Dermis blood vessel endothelial cell (primary cell): Measurements from ENCODE around the gene CDCA3. TPM values are rescaled to one million over a fixed set of nuclear protein-coding genes. Genes with fewer than 3 reads are reported as not detected.

Experiments used
- DNase-seq: peaks from one replicate; pipeline ENCODE4 v3.0.0; 2010
- total RNA-seq: library from RNA; depleted of rRNA; stranded (reverse); fragments of >200 nt; gene quantifications from 2 replicates; pipeline ENCODE4 v1.2.3, GENCODE V29; 2014

CDCA3 gene
- total RNA-seq, 1 donor from 2014 or later = 5.6 TPM

GRCh38 chr12:6831450-6831995, 19.6 kb downstream of the CDCA3 start:
- no peak for DNase-seq

GRCh38 chr12:6830999-6831398, 20.1 kb downstream of the CDCA3 start:
- DNase-seq = no peak

GRCh38 chr12:6830286-6830890, 20.7 kb downstream of the CDCA3 start:
- no peak for DNase-seq

GRCh38 chr12:6829536-6830220, 21.4 kb downstream of the CDCA3 start:
- DNase-seq = no peak

GRCh38 chr12:6828781-6829535, 22.1 kb downstream of the CDCA3 start:
- DNase-seq = peak; percentile 62

- DNase-seq = peak; percentile 41
Measured at GRCh38 chr12:6827982-6828780, 22.9 kb downstream of the CDCA3 start, which contains the start of gene P3H3. P3H3 (plus strand) TSS chr12:6828407; CDS start chr12:6828441, 34 bp downstream.

GRCh38 chr12:6827437-6827911, 23.6 kb downstream of the CDCA3 start:
- DNase-seq = peak; percentile 72

- DNase-seq = no peak
Measured at GRCh38 chr12:6826734-6827436, 24.2 kb downstream of the CDCA3 start.

- no peak for DNase-seq
Measured at GRCh38 chr12:6826125-6826733, 24.9 kb downstream of the CDCA3 start.

GRCh38 chr12:6825398-6826124, 25.5 kb downstream of the CDCA3 start:
- DNase-seq = peak; percentile 91

- peak; percentile 36 for DNase-seq
Measured at GRCh38 chr12:6824901-6825381, 26.1 kb downstream of the CDCA3 start.

GRCh38 chr12:6824085-6824775, 26.9 kb downstream of the CDCA3 start:
- DNase-seq = no peak

GRCh38 chr12:6823182-6824084, 27.7 kb downstream of the CDCA3 start:
- DNase-seq = no peak

- DNase-seq = no peak
Measured at GRCh38 chr12:6822426-6823135, 28.5 kb downstream of the CDCA3 start.

GRCh38 chr12:6821591-6822425, 29.3 kb downstream of the CDCA3 start, which contains the start of gene GPR162:
GPR162 (plus strand) TSS chr12:6821821; CDS start chr12:6823899, 2,078 bp downstream.
- DNase-seq = peak; percentile 35

- no peak for DNase-seq
Measured at GRCh38 chr12:6820166-6820565, 30.9 kb downstream of the CDCA3 start.
